Esophagus (tissue), 2 donors: ENCODE data around the gene TMEM123. TPM values are rescaled to one million over a fixed set of nuclear protein-coding genes. Genes with fewer than 3 reads are reported as not detected.

Experiments used
- H3K27ac ChIP-seq, 2 donors: one replicate each; pipeline ENCODE4 v1.5.1; 2013; ENCODE audit warnings: low read depth in 2 of 2, mild to moderate bottlenecking in 2 of 2, inconsistent platforms in 1 of 2, low read length in 1 of 2, moderate library complexity in 1 of 2
- H3K27me3 ChIP-seq, 2 donors: one replicate each; pipeline ENCODE4 v1.6.1; 2013; ENCODE audit warnings: low read length in 2 of 2, control low read depth in 1 of 2, mild to moderate bottlenecking in 1 of 2; ENCODE audit not compliant: insufficient read depth in 2 of 2, control insufficient read depth in 1 of 2
- H3K36me3 ChIP-seq, 2 donors: one replicate each; pipeline ENCODE4 v1.6.1; 2013; ENCODE audit warnings: low read length in 1 of 2; ENCODE audit not compliant: control insufficient read depth in 2 of 2, insufficient read depth in 2 of 2
- H3K4me1 ChIP-seq, 2 donors: one replicate each; pipeline ENCODE4 v1.6.1; 2013; ENCODE audit warnings: low read length in 1 of 2; ENCODE audit not compliant: control insufficient read depth in 2 of 2, insufficient read depth in 2 of 2
- H3K4me3 ChIP-seq, 2 donors: one replicate each; pipeline ENCODE4 v1.5.1; 2013; ENCODE audit warnings: low read length in 2 of 2, mild to moderate bottlenecking in 2 of 2, low read depth in 1 of 2, moderate library complexity in 1 of 2
- H3K9me3 ChIP-seq, 2 donors: one replicate each; pipeline ENCODE4 v1.6.1; 2013; ENCODE audit warnings: mild to moderate bottlenecking in 2 of 2, low read depth in 1 of 2, low read length in 1 of 2, moderate library complexity in 1 of 2; ENCODE audit not compliant: control insufficient read depth in 2 of 2, insufficient read depth in 1 of 2
- WGBS, 2 donors: extraction: QIAGEN DNeasy Blood & Tissue Kit; methylation state at CpG; one replicate each; pipeline ENCODE4 v1.1.7; 2013; 5-methylcytosine and 5-hydroxymethylcytosine counted together
- polyA plus RNA-seq, 2 donors: library from polyadenylated mRNA; stranded (reverse); fragments of 200-250 nt; gene quantifications; one replicate each; pipeline ENCODE4 v1.2.3, GENCODE V29; 2013
- donor health status: healthy with polysubstance abuse.
- donor health status: Bipolar disorder and iron deficiency.

Gene TMEM123
- polyA plus RNA-seq, 2 donors: 24.5 to 46.2 TPM

DNA sequence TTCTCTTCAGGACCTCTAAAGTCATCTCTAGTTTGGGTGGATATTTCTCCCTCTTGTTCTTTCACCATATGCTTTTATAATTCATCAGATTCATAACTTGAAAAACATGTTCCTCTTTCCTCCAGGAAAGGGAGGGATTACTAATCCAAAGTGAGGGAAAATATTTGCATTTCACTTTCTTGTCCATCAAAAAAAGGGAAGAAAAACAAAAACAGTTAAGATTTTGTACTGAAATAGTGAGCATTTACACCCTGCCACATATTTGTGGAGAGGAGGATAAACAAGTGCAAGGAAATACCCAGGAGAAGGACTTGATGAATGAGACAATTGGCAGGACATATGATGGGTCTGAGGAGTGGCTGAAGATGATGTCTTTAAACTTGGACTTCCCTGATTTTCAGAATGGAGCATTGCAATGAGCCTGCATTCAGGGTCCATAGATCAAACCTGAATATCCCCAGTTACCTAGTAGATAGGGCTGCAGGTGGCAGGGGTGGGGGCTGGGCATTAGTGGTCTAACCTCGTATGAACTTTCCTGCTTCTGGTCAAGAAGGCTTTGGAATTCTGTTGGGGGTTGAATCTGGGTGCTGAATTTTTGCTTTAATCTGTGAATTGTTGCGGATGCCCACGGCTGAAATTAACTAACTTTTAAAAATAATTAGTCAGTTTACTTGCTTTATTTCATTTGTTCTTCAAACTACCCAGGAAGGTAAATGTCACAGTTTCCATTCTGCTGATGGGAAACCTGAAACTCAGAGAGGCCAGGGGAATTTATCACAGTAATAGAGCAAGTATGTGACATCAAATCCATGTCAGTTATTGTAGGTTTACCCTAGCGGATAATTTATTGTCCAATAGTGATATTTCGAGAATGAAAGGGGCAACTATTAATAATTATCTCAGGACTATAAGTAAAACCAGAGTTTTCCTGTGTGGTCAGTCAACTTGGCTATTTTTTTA lies 36.9 kb upstream of the TMEM123 start:
- 64 to 80% methylated on average over 5 of the region's 5 CpGs for WGBS, 2 donors
- Histone ChIP-seq H3K4me3 (no peak overlapping the region), H3K27me3 (no peaks in the 10 kb centered on the region), H3K36me3 (no peaks in the 10 kb centered on the region), H3K9me3 (no peaks in the 10 kb centered on the region), H3K27ac (no peak overlapping the region), H3K4me1 (no peaks in the 10 kb centered on the region)

DNA sequence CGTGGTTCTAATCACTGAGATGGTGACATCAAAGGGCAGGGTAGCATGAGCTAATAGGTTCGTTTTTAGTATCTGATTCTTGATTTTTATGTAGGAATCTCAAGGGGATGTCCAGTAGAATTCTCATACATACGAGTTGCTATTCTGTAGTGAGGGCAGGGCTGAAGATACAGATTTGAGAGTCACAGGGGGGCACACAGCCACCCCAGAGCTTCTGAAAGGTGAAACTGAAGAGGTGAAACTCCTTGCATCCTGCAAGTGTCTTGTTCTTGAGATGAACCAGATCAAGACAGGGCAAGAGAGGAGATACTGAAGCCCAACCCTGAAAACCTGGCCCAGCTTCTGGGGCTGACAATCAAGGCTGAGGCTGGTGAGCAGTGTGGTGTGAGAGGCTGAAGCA lies 35.6 kb upstream of the TMEM123 start:
- WGBS, 2 donors: 77 to 84% methylated on average over 3 of the region's 3 CpGs
- no peak overlapping the region for H3K27ac ChIP-seq
- H3K4me1 ChIP-seq: no peaks in the 10 kb centered on the region

GRCh38 chr11:102487214-102487613 lies 34.6 kb upstream of the TMEM123 start:
- Histone ChIP-seq H3K4me3 (no peak overlapping the region), H3K27ac (no peak overlapping the region), H3K27me3 (no peaks in the 10 kb centered on the region), H3K9me3 (no peaks in the 10 kb centered on the region), H3K4me1 (no peaks in the 10 kb centered on the region), H3K36me3 (no peaks in the 10 kb centered on the region)
- WGBS, 2 donors: 69 to 76% methylated on average over 1 of the region's 1 CpG

More for the DNA sequence above, 35.6 kb upstream of the TMEM123 start:
- H3K27me3 ChIP-seq: no peaks in the 10 kb centered on the region
- no peaks in the 10 kb centered on the region for H3K36me3 ChIP-seq
- H3K4me3 ChIP-seq: no peak overlapping the region
- no peaks in the 10 kb centered on the region for H3K9me3 ChIP-seq

- 90 to 96% methylated on average over 2 of the region's 2 CpGs for WGBS, 2 donors
- Histone ChIP-seq H3K4me1 (no peaks in the 10 kb centered on the region), H3K9me3 (no peaks in the 10 kb centered on the region), H3K27me3 (no peaks in the 10 kb centered on the region), H3K4me3 (no peak overlapping the region), H3K36me3 (no peaks in the 10 kb centered on the region), H3K27ac (no peak overlapping the region)
Observed at GRCh38 chr11:102486584-102486983, 34.0 kb upstream of the TMEM123 start.

GRCh38 chr11:102485095-102485722 lies 32.6 kb upstream of the TMEM123 start:
- Histone ChIP-seq H3K9me3 (no peaks in the 10 kb centered on the region), H3K27me3 (no peaks in the 10 kb centered on the region), H3K4me3 (no peak overlapping the region), H3K36me3 (no peaks in the 10 kb centered on the region), H3K27ac (no peak overlapping the region), H3K4me1 (no peaks in the 10 kb centered on the region)
- WGBS, 2 donors: 64 to 88% methylated on average over 2 of the region's 2 CpGs

DNA sequence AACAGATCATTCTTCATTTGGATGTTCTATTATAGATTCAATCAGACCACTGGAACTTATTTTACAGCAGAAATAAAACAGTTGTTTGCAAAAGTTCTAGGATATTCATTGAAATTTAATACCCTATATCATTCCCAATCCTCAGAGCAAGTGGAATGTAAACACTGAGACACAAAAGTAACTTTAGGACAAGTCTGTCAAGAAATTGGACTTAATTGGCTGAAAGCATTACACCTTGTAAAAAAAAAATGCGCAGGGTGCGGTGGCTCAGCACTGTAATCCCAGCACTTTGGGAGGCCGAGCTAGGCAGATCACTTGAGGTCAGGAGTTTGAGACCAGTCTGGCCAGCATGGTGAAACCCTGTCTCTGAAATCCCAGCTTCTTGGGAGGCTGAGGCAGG lies 29.9 kb upstream of the TMEM123 start:
- WGBS, 2 donors: 50 to 77% methylated on average over 3 of the region's 3 CpGs
- no peaks in the 10 kb centered on the region for H3K9me3 ChIP-seq
- no peaks in the 10 kb centered on the region for H3K4me1 ChIP-seq
- no peak overlapping the region for H3K4me3 ChIP-seq
- no peak overlapping the region for H3K27ac ChIP-seq
- no peaks in the 10 kb centered on the region for H3K36me3 ChIP-seq
- H3K27me3 ChIP-seq: no peaks in the 10 kb centered on the region

GRCh38 chr11:102479733-102480132 lies 27.2 kb upstream of the TMEM123 start:
- no peak overlapping the region for H3K4me3 ChIP-seq
- no peak overlapping the region for H3K27ac ChIP-seq
- 94 to 98% methylated on average over 2 of the region's 2 CpGs for WGBS, 2 donors
- H3K9me3 ChIP-seq: no peaks in the 10 kb centered on the region
- no peaks in the 10 kb centered on the region for H3K27me3 ChIP-seq
- H3K36me3 ChIP-seq: no peaks in the 10 kb centered on the region
- H3K4me1 ChIP-seq: no peaks in the 10 kb centered on the region

DNA sequence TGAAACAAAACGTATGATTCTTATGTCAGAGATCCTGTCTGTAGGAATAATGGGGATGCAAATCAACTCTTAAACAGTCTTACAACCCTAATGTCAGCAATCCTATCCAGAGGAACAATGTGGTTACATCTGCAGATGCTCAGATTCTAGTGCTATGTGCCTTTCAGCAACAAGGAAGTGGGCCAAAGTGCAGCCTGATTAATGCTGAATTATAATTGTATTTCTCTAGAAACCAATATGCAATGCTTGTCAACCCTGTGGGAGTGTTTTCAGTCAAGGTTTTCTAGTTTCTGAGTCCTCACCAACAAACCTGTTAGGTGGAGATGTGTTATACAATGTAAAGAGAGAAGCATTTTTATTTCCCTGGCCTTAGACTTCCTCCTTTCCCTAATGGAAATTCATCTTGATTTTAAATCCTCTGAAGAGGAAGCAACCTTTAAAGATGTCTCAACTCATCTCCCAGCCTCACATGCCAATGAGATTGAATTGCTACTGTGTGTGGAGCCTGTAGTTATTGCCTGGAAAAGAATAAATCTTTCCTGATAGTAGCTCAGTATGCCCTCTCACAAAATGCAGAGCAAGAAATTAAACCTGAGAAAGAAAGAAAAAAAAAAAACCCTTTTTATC lies 26.2 kb upstream of the TMEM123 start:
- Histone ChIP-seq H3K4me3 (no peak overlapping the region), H3K36me3 (no peaks in the 10 kb centered on the region), H3K27ac (no peak overlapping the region), H3K27me3 (no peaks in the 10 kb centered on the region), H3K4me1 (no peaks in the 10 kb centered on the region), H3K9me3 (no peaks in the 10 kb centered on the region)
- 82 to 87% methylated on average over 1 of the region's 1 CpG for WGBS, 2 donors

DNA sequence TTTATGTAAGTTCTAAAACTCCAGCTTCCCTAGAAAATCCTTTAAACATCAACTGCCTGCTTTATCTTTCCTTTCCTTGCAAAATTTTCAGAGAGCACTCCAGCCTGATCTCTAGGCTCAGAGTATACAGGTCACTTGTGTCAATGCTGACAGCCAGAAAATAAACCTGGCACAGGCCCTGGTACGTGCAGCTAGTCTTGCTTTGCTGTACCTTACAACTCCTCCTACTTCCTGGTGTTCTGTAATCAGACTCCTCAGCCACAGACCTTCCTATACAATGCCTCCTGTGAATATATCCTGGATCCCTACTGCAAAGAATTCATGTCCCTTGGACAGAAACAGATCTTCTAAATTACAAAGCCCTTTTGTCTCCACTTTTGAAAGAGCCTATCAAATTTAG lies 24.2 kb upstream of the TMEM123 start:
- Histone ChIP-seq H3K27me3 (no peaks in the 10 kb centered on the region), H3K4me3 (no peak overlapping the region), H3K9me3 (no peaks in the 10 kb centered on the region), H3K36me3 (no peaks in the 10 kb centered on the region), H3K4me1 (no peaks in the 10 kb centered on the region), H3K27ac (peak overlapping the region; percentile 15 to 29)
- 8 to 11% methylated on average over 1 of the region's 1 CpG for WGBS, 2 donors
